H1 (cell line): ENCODE results near the gene STK31. TPM values are rescaled to one million over a fixed set of nuclear protein-coding genes. Genes with fewer than 3 reads are reported as not detected.

ENCODE experiments used
- ATF3 ChIP-seq: IDR thresholded peaks from 2 replicates; pipeline ENCODE4 v1.6.1; 2011; ENCODE audit warnings: low read depth, mild to moderate bottlenecking, low read length; ENCODE audit not compliant: insufficient read depth
- POLR2A ChIP-seq, 2 experiments: IDR thresholded peaks; 1 replicate in 1 of 2; 2 replicates in 1 of 2; pipeline ENCODE4 v1.6.1; 2011; ENCODE audit warnings: low read depth in 2 of 2, low read length in 2 of 2, mild to moderate bottlenecking in 2 of 2; ENCODE audit errors: control extremely low read depth in 1 of 2
- SIN3A ChIP-seq, 2 experiments: IDR thresholded peaks in 1 of 2; conservative IDR thresholded peaks in 1 of 2; 2 replicates each; pipeline ENCODE4 v1.6.1; 2011 to 2012; ENCODE audit warnings: low read length in 2 of 2, improper control_type of control experiment in 1 of 2, low read depth in 1 of 2, mild to moderate bottlenecking in 1 of 2
- polyA plus RNA-seq, 7 experiments: library from polyadenylated mRNA; depleted of rRNA in 3 of 7; stranded (reverse) in 5 of 7; unstranded in 2 of 7; fragments of >200 nt in 5 of 7; fragments of 200-250 nt in 2 of 7; gene quantifications; 1 replicate in 5 of 7; 2 replicates in 1 of 7; 4 replicates in 1 of 7; pipeline versions ENCODE4 v1.2.1 to v1.2.3, GENCODE V29; 2011 to 2013; ENCODE audit warnings: missing spikeins in 2 of 7, mixed read lengths in 2 of 7
- total RNA-seq: library from RNA; stranded (reverse); fragmentation: NEBNext Ultra II Directional; extraction: Animal tissue kit (Norgen Biotek cat#: 25700); gene quantifications from 2 replicates; pipeline ENCODE4 v1.2.1, GENCODE V29; 2021

The STK31 gene
- total and polyA plus RNA-seq, 2 of the 8 experiments (the other 6 are each of a cell fraction or from before 2014, with no cell fraction given) = 0.15 to 0.32 TPM

- TF ChIP-seq SIN3A (conservative IDR thresholded peaks at IDR 0.05 in 1 of 2, IDR thresholded peaks at IDR 0.05 in 1 of 2; ENCODE audit: low read depth in 1 of 2, low read length in 2 of 2) (no peak), POLR2A (IDR thresholded peaks at IDR 0.05; ENCODE audit: control extremely low read depth in 1 of 2, low read depth in 2 of 2, low read length in 2 of 2) (no peak), ATF3 (no peak)
Measured at GRCh38 chr7:23765943-23766342, 55.9 kb downstream of the STK31 start (continued).
